Measurements from ENCODE around the gene CTNNBL1.

DNA sequence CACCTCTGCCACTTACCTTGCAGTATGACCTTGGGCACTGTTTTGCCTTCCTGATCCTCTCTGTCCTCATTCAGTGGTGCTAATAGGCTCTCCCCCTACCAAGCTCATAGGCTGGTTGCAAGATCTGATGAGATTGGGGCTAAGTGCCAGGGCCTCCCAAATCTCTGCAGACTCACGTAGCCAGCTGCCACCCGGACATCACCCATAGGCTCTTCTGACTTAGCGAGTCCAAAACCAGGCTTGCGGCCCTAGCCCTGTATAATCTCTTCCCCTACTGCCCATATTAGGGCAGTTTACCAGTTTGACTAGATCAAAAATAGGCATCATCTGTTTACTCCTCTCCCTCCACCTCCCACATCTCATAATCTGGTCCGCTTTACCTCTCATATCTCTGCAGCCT lies 154.9 kb downstream of the CTNNBL1 start:
- no peak for TF ChIP-seq GABPA (IDR thresholded peaks at IDR 0.05; ENCODE audit: low read depth)
- TF ChIP-seq, protein P1, sequence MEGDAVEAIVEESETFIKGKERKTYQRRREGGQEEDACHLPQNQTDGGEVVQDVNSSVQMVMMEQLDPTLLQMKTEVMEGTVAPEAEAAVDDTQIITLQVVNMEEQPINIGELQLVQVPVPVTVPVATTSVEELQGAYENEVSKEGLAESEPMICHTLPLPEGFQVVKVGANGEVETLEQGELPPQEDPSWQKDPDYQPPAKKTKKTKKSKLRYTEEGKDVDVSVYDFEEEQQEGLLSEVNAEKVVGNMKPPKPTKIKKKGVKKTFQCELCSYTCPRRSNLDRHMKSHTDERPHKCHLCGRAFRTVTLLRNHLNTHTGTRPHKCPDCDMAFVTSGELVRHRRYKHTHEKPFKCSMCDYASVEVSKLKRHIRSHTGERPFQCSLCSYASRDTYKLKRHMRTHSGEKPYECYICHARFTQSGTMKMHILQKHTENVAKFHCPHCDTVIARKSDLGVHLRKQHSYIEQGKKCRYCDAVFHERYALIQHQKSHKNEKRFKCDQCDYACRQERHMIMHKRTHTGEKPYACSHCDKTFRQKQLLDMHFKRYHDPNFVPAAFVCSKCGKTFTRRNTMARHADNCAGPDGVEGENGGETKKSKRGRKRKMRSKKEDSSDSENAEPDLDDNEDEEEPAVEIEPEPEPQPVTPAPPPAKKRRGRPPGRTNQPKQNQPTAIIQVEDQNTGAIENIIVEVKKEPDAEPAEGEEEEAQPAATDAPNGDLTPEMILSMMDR (IDR thresholded peaks at IDR 0.05; ENCODE audit: insufficient read depth, low read length): no peak
- TF ChIP-seq, protein P2, sequence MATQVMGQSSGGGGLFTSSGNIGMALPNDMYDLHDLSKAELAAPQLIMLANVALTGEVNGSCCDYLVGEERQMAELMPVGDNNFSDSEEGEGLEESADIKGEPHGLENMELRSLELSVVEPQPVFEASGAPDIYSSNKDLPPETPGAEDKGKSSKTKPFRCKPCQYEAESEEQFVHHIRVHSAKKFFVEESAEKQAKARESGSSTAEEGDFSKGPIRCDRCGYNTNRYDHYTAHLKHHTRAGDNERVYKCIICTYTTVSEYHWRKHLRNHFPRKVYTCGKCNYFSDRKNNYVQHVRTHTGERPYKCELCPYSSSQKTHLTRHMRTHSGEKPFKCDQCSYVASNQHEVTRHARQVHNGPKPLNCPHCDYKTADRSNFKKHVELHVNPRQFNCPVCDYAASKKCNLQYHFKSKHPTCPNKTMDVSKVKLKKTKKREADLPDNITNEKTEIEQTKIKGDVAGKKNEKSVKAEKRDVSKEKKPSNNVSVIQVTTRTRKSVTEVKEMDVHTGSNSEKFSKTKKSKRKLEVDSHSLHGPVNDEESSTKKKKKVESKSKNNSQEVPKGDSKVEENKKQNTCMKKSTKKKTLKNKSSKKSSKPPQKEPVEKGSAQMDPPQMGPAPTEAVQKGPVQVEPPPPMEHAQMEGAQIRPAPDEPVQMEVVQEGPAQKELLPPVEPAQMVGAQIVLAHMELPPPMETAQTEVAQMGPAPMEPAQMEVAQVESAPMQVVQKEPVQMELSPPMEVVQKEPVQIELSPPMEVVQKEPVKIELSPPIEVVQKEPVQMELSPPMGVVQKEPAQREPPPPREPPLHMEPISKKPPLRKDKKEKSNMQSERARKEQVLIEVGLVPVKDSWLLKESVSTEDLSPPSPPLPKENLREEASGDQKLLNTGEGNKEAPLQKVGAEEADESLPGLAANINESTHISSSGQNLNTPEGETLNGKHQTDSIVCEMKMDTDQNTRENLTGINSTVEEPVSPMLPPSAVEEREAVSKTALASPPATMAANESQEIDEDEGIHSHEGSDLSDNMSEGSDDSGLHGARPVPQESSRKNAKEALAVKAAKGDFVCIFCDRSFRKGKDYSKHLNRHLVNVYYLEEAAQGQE (IDR thresholded peaks at IDR 0.05; ENCODE audit: insufficient replicate concordance, low read depth): no peak
- no peak for TF ChIP-seq POLR2AphosphoS5 (IDR thresholded peaks at IDR 0.05; ENCODE audit: low read depth)
